GM23248 (cell line): ENCODE measurements around the gene HASPIN.

ENCODE experiments used
- EZH2 ChIP-seq: fragments of 200-600 bp; sonication (generic); IDR thresholded peaks from 2 replicates; pipeline ENCODE4 v1.6.1; 2018; ENCODE audit warnings: antibody characterized with exemption, mild to moderate bottlenecking; ENCODE audit not compliant: insufficient read depth, poor library complexity, severe bottlenecking
- EZH2phosphoT487 ChIP-seq: fragments of 200-600 bp; sonication (generic); IDR thresholded peaks from 2 replicates; pipeline ENCODE4 v1.6.1; 2018; ENCODE audit warnings: antibody characterized with exemption, moderate library complexity, mild to moderate bottlenecking, low read depth; ENCODE audit not compliant: insufficient read depth

DNA sequence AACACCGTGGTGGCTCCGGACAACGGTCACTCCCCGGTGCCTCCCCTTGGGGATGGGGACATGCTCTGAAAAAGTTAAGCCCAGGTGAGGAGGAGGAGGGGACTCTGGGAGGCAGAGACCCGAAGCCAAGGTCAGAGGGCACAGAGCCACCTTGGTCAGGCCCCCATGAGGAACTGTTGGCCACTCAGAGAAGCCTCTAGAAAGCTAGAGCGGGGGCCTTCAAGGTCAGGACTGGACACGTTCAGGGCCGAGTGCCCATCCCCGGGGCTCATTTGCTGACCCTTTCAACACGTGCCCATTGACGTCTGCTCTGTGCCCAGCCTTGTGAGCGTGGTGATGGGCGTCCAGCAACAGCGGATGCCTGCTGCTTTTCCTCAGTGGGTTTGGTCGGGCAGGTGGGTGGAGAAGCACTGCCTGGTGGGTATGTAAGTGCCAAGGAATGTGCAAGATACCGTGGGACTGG lies 38.2 kb downstream of the HASPIN start:
- TF ChIP-seq EZH2 (no peak), EZH2phosphoT487 (no peak)
